Measurements from ENCODE around the gene CTXND2. TPM values are rescaled to one million over a fixed set of nuclear protein-coding genes. Genes with fewer than 3 reads are reported as not detected.
A peak's percentile ranks its signal among the peaks of the same experiment; 100 is the strongest.
"Not testable (repeated sequence)": the region's sequence is repeated elsewhere in the genome, so short reads cannot be mapped to it uniquely, and the experiment has no call there.

CTXND2 gene
- polyA plus RNA-seq, 3 donors, result 0.27 TPM; not detected in 2

DNA sequence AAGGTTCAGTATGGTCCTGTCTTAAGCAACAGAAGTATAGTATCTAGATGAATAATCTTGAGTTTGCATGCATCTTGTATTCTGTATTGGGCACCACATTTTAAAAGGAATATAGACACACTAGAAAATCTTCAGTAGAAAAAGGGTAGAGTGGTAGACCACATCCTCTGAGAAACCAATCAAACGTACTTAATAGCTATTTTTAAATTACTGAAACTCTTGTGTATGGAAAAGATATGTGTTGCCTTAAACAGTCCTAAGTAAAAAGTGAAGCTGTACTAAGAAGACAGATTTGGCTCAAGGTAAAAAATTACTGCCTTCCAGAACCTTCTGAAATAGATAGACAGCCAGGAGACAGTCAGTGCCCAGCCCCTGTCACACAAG, 3.1 kb downstream of the CTXND2 start:
- no peak for DNase-seq

DNA sequence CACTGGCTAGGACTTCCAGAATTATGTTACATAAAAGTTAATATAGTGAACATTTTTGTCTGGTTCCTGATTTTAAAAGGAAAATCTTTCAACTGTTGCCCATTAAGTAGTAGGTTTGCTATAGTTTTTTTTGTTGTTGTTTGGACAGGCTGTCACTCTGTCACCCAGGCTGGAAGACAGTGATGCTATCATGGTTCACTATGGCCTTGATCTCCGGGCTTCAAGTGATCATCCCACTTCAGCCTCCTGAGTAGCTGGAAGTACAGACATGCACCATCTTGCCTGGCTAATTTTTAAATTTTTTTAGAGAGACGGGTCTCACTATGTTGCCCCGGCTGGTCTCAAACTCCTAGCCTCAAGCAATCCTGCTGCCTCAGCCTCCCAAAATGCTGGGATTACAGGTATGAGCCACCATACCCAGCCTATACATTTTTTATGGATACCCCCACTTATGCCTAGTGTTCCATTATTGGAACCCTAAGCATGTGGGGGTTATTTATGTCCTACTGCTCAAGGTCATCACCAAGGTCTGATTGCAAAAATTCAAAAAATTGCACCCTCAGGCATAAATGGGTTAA, 6.5 kb downstream of the CTXND2 start:
- DNase-seq, result no peak

DNA sequence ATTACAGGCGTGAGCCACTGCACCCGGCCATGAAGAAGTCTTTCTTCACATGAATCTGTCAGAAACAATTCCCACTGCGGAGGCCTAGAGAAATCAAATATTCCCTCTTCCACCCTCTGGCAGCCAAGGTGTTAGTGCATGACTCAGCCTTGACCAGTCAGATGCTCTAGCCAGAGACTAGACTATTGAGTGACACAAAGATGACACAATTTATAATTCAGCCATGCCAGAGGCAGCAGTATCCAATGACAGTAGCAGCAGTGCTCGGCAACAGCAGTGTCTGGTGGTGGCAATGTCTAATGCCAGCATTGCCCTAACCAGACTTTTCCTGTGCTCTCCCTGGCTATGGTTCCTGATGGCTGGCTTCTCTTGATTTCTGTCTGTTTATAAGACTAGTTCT, 8.7 kb downstream of the CTXND2 start:
- no peak for DNase-seq

DNA sequence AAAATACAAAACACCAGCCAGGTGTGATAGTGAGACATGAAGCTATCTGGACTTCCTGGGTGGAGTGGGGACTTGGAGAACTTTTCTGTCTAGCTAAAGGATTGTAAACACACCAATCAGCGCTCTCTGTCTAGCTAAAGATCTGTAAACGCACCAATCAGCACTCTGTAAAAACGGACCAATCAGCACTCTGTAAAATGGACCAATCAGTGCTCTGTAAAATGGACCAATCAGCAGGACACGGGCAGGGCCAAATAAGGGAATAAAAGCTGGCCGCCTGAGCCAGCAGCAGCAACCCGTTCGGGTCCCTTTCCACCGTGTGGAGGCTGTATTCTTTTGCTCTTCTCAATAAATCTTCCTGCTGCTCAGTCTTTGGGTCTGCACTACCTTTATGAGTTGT, 12.9 kb downstream of the CTXND2 start:
- DNase-seq, result not testable (repeated sequence)

DNA sequence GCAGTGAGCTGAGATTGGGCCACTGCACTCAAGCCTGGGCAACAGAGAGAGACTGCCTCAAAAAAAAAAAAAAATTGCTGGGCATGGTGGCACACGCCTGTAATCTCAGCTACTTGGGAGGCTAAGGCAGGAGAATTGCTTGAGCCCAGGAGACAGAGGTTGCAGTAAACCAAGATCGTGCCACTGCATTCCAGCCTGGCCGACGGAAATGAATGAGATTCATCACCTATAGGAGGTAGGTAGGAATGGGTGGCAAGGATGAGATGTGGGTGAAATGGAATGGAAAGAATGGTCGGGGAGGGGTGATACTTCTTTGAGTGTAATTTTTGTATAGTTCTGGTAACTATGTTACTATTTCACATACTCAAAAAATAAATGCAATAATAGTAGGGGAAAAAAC, 15.4 kb downstream of the CTXND2 start:
- no peak for DNase-seq

DNA sequence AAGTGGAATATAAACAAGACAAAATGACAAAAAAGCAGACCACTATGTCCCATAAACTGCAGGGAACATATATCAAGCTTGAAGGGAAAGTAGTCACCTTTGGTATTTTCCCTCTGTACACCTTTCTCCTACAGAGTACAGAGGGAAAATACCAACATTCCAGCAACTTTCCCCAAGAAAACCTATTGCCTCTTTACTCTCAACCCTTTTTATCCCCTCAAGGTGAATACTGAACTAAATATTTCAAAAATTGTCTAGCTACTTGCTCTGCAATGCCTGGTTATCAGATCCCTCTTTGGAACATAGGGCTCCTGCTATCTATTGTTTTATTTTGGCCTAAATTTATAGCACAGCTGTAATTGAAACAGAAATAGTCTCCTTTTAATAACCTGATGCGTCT, 15.8 kb downstream of the CTXND2 start:
- DNase-seq, result no peak

DNA sequence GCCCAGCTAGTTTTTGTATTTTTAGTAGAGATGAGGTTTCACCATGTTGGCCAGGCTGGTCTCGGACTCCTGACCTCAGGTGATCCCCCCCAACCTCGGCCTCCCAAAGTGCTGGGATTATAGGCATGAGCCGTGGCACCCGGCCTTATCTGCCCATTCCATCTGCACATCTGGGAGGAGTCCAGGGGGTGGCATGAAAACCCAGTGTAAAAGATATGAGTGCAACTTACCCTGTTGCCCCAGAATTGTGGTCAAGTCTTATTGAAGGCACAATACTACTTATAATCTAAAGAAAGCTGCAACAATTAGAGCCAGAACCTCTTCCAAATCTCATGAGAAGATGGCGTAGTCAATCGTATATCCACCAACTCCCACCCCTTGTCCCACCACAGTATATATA, 18.4 kb downstream of the CTXND2 start:
- no peak for DNase-seq

DNA sequence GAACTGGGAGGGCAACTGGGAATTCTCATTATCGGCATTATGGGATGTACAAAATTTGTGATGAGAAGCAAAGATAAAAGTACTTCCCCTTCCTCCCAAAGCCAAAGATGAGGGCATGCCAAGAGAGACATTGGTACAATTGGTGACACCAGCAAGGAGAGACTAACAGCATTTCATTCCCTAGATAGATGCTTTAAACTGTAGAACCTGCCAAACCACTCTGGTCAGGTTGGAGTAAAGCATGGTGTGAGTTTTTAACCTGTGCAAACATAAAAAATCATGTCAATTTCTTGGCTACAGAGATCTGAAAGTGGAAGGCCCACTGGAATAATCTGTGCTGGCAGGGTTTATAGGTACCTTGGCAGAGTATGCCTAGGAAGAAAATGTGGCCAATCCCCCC, 19.4 kb downstream of the CTXND2 start:
- DNase-seq, result no peak

DNA sequence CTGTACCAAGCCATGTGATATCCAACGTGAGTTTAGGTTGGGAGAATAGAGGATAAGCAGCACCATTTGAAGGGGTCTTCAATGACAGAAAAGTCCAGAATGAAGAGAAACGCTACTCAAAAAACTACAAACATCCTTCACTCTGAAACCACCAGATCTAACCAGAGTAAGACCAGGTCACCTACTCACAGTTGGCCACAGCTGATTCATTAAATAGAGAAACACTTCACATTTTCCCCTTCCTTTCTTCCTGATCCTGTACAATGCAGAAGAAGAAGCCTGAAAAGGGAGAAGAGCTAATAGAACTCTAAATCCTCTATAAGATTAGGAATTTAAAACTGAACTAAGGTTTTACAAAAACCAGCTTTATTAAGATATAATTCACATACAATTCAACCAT, 19.9 kb downstream of the CTXND2 start:
- DNase-seq, result no peak

DNA sequence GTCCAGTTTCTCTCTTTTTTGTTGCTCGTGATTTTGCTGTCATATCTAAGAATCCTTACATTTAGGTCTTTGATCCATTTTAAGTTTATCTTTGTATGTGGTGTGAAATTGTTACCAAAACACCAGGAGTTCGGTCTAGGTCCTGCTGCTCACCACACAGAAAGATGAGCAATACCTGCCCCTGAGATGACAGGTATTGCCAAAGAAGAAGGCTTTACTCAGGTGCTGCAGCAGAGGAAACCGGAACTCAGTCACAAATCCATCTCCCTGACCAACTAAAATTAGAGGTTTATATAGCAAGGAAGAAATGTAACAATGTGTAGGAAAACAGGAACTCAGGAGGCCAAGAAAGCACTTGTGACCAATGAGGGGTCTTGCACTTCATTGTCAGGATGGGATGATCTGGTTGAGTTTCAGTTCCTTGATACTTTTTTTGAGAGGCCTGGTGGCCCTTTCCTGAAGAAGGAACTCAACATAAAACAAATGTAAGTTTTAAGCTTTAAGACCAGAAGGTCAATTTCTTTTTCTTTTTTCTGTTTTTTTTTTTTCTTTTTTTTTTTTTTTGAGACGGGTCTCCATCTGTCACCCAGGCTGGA, 22.7 kb downstream of the CTXND2 start:
- no peak for DNase-seq

DNA sequence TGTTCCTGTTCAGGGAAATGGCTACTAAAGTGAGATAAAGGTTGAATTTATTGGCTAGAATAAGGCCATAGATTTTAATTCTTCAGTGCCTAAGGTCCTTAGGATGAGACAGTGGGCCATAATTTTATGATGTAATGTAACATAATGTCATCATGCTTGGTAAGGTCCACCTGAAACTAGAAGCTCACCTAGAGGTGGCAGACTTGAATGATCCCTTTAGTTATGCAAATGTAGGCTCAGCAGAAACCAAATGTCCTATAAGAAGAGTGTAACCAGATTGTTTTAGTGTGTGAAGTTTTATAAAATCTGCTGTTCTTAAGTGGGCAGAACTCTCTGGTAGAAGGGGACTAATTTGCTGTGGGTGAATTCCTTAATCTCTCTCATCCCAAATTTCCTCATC, 25.7 kb downstream of the CTXND2 start:
- no peak for DNase-seq

DNA sequence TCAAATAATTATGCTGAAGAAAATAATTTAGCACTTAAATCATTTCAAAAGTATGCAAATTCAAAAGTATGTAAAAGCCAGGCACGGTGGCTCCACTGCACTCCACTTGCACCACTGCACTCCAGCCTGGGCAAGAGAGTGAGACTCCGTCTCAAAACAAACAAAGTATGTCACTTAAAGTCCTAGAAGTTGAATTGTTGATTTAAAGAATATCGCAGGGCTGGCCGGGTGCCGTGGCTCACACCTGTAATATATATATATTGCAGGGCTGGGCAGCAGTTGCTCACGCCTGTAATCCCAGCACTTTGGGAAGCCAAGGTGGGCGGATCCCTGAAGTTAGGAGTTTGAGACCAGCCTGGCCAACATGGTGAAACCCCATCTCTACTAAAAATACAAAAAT, 30.5 kb downstream of the CTXND2 start:
- DNase-seq, result no peak

DNA sequence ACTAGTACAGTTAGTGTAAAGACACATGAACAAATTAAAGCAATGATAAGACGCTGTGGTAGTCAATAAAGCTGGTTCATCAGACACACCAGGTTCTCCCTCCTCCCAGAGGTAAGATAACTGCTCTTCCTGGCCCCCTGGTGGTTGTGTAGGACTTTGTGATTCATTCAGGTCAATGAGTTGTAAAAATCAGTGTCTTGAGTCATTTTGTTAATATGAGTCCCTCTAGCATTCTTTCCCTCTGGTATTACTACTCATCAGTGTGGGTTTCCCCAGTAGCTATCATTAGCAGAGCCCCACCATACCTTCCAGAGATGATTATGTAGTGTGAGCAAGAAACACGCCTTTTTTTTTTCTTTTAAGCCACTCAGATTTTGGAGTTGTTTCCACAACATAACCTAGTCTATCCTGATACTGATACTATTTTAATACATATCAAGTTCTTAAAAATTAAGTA, 35.6 kb downstream of the CTXND2 start:
- DNase-seq, result peak; percentile 47

DNA sequence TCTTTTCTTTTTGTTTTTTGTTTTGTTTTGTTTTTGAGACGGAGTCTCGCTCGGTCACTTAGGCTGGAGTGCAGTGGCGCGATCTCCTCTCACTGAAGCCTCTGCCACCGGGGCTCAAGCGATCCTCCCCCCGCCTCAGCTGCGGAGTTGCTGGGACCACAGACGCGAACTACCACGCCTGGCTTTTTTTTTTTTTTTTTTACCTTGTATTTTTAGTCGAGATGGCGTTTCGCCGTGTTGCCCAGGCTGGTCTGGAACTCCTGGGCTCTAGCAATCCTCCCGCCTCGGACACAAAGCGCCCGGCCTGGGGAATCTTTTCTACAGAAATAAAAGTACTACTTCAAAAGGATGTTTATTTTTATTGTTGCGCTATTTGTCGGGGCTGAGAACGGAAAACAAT, 38.1 kb downstream of the CTXND2 start:
- DNase-seq, result no peak

DNA sequence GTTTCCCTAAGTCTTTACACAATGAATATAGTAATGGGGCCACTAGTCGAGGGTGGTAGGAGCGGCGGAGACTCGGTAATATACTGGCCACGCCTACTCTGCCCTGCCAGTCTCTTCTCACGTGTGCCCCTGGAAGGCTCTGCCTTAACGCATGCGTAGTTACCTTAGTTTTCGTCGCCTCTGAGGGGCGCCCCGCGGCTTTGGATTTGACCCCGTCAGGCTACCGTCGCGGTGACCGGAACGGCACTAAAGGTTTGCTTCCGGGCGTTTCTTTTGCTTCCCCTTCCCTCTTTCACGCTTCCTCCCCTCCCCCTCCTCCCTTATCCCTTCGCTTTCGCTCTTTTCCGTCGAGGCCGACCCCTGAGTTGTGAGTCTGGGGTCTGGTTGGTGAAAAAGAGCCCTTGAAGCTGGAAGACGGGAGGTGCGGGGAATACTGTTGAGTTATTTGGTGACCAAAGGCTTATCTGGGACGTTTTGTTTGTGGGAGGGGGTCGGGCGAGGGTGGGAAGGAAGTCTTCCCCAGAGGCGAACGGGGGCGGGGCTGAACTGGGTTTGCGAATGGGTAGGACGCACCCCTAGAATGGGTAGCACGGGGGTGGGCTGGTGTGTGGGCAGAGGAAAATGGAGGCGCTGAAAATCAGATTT, 39.3 kb downstream of the CTXND2 start, which contains the start of gene SETDB1:
TSS of gene SETDB1 (plus strand) at position 267 of the 645 bp plus-strand sequence. CDS start 1,352 bp downstream, outside the sequence.
- DNase-seq, result peak; percentile 98

DNA sequence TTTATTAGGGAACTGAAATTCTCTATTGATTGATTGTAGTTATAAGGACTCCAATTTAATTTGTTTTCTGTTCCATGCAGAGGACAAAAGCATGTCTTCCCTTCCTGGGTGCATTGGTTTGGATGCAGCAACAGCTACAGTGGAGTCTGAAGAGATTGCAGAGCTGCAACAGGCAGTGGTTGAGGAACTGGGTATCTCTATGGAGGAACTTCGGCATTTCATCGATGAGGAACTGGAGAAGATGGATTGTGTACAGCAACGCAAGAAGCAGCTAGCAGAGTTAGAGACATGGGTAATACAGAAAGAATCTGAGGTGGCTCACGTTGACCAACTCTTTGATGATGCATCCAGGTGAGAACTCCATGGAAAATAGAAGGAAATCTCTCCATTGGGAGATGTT, 40.7 kb downstream of the CTXND2 start:
- no peak for DNase-seq

DNA sequence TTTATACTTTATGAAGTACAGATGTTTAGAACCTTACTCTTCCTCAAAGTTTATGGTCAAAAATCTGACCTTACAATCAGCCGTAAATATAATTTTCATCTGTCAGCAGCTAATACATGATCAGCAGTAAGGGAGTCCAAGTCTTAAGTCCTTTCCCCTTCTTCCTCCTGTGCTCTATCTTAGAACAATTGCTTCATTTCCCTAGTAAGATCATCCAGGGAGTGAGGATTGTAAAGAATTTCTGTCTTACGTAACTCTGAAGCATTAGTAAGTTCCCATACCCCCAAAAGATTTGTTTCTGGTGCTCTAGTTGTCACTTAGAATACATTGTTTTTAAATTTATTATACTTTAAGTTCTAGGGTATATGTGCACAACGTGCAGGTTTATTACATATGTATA, 41.4 kb downstream of the CTXND2 start:
- no peak for DNase-seq

DNA sequence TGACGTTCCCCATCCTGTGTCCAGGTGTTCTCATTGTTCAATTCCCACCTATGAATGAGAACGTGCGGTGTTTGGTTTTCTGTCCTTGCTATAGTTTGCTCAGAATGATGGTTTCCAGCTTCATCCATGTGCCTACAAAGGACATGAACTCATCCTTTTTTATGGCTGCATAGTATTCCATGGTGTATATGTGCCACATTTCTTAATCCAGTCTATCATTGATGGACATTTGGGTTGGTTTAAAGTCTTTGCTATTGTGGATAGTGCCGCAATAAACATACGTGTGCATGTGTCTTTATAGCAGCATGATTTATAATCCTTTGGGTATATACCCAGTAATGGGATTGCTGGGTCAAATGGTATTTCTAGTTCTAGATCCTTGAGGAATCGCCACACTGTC, 41.8 kb downstream of the CTXND2 start:
- not testable (repeated sequence) for DNase-seq

DNA sequence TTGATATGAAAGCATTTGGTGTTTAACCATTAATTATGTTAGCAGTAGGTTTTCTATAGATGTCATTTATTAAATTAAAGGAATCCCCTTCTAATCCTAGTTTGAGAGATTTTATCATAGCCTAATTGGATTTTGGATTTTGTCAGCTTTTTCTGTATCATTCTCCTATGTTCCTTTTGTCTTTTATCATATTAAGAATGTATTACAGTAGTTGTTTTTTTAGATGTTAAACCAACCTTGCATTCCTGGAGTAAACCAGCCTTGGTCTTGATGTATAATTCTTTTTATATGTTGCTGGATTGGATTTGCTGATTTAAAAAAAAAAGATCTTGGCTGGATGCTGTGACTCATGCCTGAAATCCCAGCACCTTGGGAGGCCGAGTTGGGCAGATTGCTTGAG, 44.8 kb downstream of the CTXND2 start:
- DNase-seq, result peak; percentile 39

DNA sequence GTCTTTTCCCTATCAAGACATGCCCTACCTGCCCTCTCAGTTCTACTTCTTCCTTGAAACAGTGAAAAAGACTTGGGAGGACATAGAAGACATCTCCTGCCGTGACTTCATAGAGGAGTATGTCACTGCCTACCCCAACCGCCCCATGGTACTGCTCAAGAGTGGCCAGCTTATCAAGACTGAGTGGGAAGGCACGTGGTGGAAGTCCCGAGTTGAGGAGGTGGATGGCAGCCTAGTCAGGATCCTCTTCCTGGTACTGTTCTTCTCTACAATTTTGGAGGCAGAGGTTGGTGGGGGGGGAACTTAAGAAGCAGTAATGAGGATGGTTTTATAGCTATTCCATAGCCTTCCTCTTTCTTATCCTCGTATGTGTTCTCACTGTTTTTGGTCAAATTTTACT, 57.9 kb downstream of the CTXND2 start:
- DNase-seq, result no peak

DNA sequence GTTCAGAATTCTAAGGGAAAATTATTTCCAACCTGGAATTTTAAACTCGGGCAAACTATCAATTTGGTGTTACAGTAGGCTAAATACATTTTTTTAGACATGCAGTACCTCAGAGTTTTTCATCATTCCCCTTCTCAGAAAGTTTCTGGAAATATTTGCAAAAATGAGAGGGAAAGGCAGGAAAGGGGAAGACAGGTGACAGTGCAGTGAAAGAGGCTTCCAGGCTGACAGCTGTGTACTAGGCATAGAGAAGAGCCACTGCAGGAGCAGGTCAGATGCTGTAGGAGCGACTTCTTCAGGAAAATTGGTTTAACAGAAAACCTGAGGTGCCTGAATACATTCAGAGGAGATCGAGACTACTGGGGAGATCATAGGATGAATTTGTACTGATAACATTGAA, 67.8 kb downstream of the CTXND2 start:
- DNase-seq, result no peak

DNA sequence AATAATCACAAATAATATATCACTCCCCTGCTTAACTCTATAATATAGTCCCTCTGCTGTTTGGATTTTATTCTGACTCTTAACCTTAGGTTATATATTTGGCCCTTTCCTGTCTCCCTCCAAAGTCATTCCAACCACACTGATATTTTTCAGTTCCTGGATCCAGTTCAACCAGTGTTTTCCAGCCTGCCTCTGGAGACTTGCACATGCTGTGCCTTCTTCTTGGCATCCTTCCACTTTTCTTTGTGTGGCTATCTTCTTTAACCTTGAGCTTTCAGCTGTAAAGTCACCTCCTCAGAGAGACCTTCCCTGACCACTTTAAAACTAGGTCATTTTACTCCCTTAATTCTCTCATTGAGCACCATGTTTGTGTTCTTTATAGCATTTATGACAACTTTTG, 68.3 kb downstream of the CTXND2 start:
- no peak for DNase-seq

DNA sequence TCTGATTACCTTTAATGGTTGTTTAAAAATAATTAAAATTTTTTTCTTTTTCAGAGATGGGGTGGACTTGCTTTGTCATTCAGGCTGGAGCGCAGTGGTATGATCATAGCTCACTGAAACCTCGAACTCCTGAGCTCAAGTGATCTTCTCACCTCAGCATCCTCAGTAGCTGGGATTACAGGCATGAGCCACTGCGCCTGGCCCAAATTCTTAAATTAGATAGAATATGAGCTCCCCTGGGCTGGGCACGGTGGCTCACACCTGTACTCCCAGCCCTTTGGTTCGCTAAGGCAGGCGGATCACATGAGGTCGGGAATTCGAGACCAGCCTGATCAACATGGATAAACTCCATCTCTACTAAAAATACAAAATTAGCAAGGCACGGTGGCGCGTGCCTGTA, 70.7 kb downstream of the CTXND2 start:
- no peak for DNase-seq

DNA sequence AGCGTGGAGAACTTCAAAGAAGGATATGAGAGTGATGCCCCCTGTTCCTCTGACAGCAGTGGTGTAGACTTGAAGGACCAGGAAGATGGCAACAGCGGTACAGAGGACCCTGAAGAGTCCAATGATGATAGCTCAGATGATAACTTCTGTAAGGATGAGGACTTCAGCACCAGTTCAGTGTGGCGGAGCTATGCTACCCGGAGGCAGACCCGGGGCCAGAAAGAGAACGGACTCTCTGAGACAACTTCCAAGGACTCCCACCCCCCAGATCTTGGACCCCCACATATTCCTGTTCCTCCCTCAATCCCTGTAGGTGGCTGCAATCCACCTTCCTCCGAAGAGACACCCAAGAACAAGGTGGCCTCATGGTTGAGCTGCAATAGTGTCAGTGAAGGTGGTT, 73.7 kb downstream of the CTXND2 start:
- no peak for DNase-seq
